GM20000 (cell line): Measurements from ENCODE around the gene KREMEN1.
A peak's percentile ranks its signal among the peaks of the same experiment; 100 is the strongest.

ENCODE experiments used
- DNase-seq: peaks from one replicate; pipeline ENCODE4 v3.0.0; 2012; ENCODE audit warnings: low spot score
- TF ChIP-seq, protein P1 (sequence below): IDR thresholded peaks from 2 replicates; pipeline ENCODE4 v1.5.1; 2012; ENCODE audit warnings: mild to moderate bottlenecking, control low read depth; ENCODE audit errors: extremely low read depth, missing control alignments

KREMEN1 gene

DNA sequence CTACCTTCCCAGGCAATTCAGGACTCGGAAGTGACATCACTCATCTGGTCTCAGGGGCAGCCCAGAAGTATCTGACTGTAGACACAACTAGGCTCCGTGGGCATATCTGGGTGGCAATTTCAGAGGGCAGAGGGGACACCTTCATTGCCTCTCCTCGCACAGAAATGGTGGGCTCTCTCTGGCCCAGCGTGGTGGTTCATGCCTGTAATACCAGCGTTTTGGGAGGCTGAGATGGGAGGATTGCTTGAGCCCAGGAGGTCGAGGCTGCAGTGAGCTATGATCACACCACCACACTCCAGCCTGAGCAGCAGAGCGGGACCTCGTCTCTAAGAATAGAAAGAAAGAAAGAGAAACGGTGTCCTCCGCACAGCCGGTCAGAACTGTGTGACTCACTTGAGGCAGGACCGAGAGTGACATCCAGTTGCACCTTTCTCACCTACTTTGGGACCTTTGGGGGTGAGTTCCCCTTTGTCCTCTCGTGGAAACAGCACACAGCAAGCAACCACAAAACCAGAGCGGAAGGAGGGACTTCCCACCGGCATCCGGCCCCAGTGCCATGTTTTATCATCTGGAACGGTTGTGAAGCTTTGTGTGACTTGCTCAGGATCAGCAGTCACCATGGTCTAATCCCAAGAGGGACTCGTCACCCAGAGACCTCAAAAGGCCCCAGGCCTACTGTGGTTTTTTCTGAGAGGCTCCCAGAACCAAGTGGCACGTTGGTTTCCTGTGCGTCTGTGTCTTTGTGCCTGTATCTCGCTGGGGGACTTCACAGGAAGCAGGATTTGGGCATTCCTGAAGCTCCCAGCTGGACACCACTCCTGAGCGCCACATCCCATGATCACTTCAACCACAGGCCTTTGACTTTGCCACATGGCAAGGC, 94.4 kb downstream of the KREMEN1 start:
- TF ChIP-seq, protein P1, sequence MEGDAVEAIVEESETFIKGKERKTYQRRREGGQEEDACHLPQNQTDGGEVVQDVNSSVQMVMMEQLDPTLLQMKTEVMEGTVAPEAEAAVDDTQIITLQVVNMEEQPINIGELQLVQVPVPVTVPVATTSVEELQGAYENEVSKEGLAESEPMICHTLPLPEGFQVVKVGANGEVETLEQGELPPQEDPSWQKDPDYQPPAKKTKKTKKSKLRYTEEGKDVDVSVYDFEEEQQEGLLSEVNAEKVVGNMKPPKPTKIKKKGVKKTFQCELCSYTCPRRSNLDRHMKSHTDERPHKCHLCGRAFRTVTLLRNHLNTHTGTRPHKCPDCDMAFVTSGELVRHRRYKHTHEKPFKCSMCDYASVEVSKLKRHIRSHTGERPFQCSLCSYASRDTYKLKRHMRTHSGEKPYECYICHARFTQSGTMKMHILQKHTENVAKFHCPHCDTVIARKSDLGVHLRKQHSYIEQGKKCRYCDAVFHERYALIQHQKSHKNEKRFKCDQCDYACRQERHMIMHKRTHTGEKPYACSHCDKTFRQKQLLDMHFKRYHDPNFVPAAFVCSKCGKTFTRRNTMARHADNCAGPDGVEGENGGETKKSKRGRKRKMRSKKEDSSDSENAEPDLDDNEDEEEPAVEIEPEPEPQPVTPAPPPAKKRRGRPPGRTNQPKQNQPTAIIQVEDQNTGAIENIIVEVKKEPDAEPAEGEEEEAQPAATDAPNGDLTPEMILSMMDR, result no peak
- peak; percentile 89 for DNase-seq

DNA sequence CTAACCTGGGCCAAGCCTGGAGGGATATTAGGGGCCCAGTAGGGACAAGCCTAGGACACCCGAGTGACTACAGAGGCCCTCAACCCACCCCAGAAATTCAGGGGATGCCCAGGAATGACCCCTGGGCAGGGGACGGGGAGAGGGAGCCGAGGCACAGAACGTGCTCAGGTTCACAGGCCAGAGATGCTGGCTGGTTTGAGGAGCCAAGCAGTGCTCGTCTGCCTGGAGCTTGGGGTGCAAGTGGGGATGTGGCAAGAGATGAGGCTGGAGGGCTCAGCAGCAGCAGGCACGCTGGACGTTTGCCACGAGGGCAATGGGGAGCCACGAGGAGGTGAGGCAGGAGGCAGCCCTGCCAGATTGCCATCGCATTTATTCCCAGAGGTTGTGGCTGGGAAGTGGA, 98.9 kb downstream of the KREMEN1 start:
- TF ChIP-seq, protein P1, result no peak
- DNase-seq, result no peak

DNA sequence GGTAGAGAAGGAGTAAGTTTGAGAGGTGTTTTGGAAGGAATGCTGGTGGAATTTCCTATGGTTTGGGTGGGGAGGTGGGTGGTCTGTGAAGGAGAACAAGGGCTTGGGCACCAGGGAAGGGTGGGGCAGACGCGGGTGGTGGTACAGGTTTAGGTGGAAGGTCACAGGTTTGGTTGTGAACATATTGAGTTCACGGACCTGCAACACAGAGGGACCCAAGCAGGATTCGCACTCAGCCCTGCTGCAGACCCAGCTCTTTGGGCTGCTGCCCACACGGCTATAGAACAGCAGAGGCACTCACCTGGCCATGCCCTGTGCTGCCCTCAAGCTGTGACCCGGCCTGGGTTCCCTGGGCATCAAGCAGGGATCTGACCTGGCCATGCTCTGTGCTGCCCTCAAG, 99.4 kb downstream of the KREMEN1 start:
- TF ChIP-seq, protein P1, result no peak
- DNase-seq, result no peak

DNA sequence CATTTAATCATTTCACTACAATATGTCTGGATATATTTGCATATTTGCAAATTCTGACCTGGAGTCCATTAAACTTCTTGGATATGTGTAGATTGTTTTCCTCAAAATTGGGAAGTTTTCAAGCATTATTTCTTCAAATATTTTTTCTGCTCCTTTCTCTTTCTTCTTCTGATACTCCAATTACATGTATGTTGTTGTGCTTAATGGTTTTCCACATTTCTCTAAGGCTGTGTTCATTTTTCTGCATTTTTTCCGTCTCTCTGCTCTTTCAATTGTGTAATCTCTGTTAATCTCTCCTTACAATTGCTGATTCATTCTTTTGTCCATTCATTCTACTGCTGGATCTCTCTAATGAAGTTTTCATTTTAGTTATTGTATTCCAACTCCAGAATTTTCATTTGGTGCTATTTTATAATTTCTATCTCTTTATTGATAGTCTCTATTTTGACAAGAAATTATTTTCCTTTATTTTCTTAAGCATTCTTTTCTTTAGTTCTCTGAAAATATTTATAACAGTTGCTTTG, 102.5 kb downstream of the KREMEN1 start:
- DNase-seq, result no peak
- TF ChIP-seq, protein P1, result no peak

DNA sequence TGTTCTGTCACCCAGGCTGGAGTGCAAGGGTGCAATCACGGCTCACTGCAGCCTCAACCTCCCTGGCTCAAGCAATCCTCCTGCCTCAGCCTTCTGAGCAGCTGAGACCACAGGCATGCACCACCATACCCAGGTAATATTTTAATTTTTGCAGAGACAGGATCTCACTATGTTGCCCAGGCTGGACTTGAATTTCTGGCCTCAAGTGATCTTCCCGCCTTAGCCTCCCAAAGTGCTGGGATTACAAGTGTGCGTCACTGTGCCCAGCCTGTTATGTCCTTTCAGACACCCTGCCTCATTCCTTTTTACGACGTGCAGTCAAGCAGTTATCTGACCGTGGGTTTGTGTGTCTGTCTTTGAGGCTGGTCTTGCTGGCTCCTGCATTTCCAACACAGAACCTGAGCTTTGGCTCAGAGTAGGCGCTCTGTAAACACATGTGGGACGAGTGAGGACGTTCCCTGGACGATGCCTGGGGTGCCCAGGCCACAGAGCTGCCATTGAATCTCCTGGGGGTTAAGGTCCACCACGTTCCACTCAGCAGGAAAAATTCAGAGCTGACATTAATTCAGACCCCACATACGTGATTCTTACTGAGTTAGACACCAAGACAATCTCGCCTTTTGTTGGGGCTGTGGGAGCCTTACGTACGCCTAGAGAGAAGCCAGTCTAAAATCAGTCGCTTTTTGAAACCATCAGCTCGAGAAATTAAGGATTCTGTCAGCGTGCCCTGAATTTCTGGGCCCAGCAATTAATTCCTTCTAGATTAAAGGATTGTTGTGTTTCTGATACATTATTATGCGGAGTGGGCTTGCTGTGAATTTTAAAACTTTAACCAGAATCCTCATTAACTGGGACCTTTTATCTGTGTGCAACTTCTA, 111.4 kb downstream of the KREMEN1 start:
- TF ChIP-seq, protein P1, result no peak
- DNase-seq, result no peak

DNA sequence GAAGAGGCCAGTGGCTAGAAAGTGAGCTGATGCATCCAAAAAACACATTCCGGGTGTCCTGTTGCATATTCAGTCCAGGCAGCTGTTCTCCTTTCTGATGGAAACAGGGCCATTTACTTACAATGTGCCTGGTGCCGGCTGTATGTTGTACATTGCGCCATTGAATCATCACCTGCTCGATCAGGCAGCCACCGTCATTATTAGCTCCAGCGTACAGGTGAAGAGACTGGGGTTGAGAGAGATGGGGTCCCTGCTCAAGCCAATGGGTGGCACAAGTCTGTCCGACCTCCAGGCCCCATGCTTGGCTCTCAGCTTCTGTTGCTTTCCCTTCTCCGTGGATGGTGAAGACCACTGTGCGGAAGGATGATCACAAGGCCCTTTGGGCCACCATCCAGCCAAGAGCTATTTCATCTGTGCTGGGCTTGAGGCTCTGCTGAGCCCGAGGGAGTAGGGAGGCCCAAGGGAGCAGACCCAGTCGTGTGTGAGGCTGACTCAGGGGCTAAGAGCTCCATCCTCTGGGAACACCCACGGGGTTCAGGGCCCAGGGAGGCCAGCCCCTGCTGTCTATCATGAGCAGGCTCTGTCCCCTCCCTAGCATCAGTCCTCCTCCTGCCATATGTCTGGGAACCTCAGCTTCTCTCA, 112.1 kb downstream of the KREMEN1 start:
- TF ChIP-seq, protein P1, result no peak
- DNase-seq, result no peak
